Endothelial cell (in vitro differentiated cells): ENCODE results near the gene BCL11A. TPM values are rescaled to one million over a fixed set of nuclear protein-coding genes. Genes with fewer than 3 reads are reported as not detected.

Experiments
- DNase-seq: peaks from one replicate; pipeline ENCODE4 v3.0.0; 2021; ENCODE audit warnings: low spot score
- H3K27ac Mint-ChIP-seq: one replicate; pipeline ENCODE4 v1.8.0; 2021; ENCODE audit warnings: mixed read lengths, inconsistent platforms; ENCODE audit not compliant: unreplicated experiment
- H3K27me3 Mint-ChIP-seq: one replicate; pipeline ENCODE4 v1.8.0; 2021; ENCODE audit warnings: mild to moderate bottlenecking, moderate library complexity, mixed read lengths, inconsistent platforms; ENCODE audit not compliant: unreplicated experiment
- H3K36me3 Mint-ChIP-seq: one replicate; pipeline ENCODE4 v1.8.0; 2021; ENCODE audit warnings: mild to moderate bottlenecking, low read depth, mixed read lengths, inconsistent platforms; ENCODE audit not compliant: unreplicated experiment
- H3K4me1 Mint-ChIP-seq: one replicate; pipeline ENCODE4 v1.8.0; 2021; ENCODE audit warnings: mild to moderate bottlenecking, mixed read lengths, inconsistent platforms; ENCODE audit not compliant: unreplicated experiment
- H3K4me3 Mint-ChIP-seq: one replicate; pipeline ENCODE4 v1.8.0; 2021; ENCODE audit warnings: mild to moderate bottlenecking, mixed read lengths, inconsistent platforms; ENCODE audit not compliant: unreplicated experiment
- H3K9me3 Mint-ChIP-seq: one replicate; pipeline ENCODE4 v1.8.0; 2021; ENCODE audit warnings: mixed read lengths, inconsistent platforms; ENCODE audit not compliant: unreplicated experiment
- CTCF ChIP-seq: fragments of 200-600 bp; sonication (generic); IDR thresholded peaks from one replicate; pipeline ENCODE4 v1.5.0; 2021; ENCODE audit warnings: antibody characterized with exemption; ENCODE audit not compliant: unreplicated experiment
- total RNA-seq: library from RNA; stranded (reverse); fragmentation: NEBNext Ultra II Directional; extraction: Animal tissue kit (Norgen Biotek cat#: 25700); gene quantifications from one replicate; pipeline ENCODE4 v1.2.1, GENCODE V29; 2021; ENCODE audit not compliant: unreplicated experiment

BCL11A gene
- total RNA-seq, 1 donor from 2014 or later: 9.6 TPM

GRCh38 chr2:60535685-60536312 lies 17.7 kb downstream of the BCL11A start:
- H3K27me3 Mint-ChIP-seq: peaks cover 6% of the 10 kb centered on the region
- no peak for DNase-seq
- no peaks in the 10 kb centered on the region for H3K9me3 Mint-ChIP-seq
- TF ChIP-seq CTCF: no peak
- peaks cover 33% of the 10 kb centered on the region for H3K4me1 Mint-ChIP-seq
- no peak overlapping the region for H3K4me3 Mint-ChIP-seq
- no peaks in the 10 kb centered on the region for H3K36me3 Mint-ChIP-seq
- H3K27ac Mint-ChIP-seq: no peak overlapping the region

GRCh38 chr2:60534892-60535684 lies 18.4 kb downstream of the BCL11A start:
- Mint-ChIP-seq H3K4me1 (peaks cover 38% of the 10 kb centered on the region), H3K27ac (no peak overlapping the region), H3K9me3 (no peaks in the 10 kb centered on the region), H3K27me3 (peaks cover 6% of the 10 kb centered on the region), H3K4me3 (no peak overlapping the region), H3K36me3 (no peaks in the 10 kb centered on the region)
- TF ChIP-seq CTCF: no peak
- no peak for DNase-seq

GRCh38 chr2:60534052-60534685 lies 19.3 kb downstream of the BCL11A start:
- DNase-seq: no peak
- Mint-ChIP-seq H3K27ac (no peak overlapping the region), H3K9me3 (no peaks in the 10 kb centered on the region), H3K4me3 (no peak overlapping the region), H3K36me3 (no peaks in the 10 kb centered on the region), H3K27me3 (peaks cover 6% of the 10 kb centered on the region), H3K4me1 (peaks cover 45% of the 10 kb centered on the region)
- no peak for TF ChIP-seq CTCF

DNA sequence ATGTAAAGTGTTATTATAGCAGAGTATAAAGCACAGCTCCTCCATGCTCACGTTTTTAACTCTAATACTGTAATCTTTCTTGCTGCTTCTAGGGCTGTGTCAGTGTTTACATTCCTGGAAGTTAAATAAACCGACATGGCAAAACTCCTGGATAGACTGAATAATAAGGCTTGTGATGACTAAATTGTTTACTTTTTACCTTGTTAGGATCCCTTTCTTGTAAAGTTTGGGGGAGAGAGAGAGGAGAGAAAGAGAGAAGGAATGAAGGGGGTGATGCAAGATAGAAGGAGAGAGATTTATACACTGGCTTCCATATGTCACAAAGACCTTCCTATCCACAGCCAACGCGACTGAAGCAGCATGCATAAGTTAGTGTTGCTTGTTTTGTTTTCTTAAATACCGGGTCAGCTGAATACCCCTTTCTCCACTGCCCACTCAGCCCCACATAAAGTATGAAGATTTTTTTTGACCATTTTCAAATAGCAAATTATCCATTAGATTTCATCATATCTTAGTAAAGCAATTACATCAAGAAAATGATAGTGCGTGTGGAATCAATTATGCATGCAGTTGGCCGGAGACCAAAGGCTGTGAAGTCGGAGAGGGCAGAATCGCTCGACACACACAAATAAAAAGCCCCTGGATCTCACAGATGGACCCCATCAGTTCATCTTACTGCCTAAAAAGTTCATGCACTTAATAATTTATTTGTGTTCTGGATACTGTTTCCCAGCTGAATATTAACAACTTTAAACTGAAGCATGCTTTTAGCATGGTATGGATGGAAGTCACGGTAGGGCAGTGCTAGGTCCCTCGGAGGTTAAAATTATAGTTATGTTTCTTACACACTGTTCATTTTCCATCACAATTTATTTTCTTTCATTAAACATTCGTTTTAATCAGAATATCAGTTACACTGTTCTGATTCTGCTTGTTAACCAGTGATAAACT lies 20.1 kb downstream of the BCL11A start:
- no peak overlapping the region for H3K4me3 Mint-ChIP-seq
- H3K9me3 Mint-ChIP-seq: no peaks in the 10 kb centered on the region
- H3K4me1 Mint-ChIP-seq: peaks cover 49% of the 10 kb centered on the region
- TF ChIP-seq CTCF: no peak
- DNase-seq: no peak
- no peaks in the 10 kb centered on the region for H3K36me3 Mint-ChIP-seq
- H3K27me3 Mint-ChIP-seq: peaks cover 6% of the 10 kb centered on the region
- H3K27ac Mint-ChIP-seq: no peak overlapping the region
